ENCODE results near the gene PARVG.

The PARVG gene

DNA sequence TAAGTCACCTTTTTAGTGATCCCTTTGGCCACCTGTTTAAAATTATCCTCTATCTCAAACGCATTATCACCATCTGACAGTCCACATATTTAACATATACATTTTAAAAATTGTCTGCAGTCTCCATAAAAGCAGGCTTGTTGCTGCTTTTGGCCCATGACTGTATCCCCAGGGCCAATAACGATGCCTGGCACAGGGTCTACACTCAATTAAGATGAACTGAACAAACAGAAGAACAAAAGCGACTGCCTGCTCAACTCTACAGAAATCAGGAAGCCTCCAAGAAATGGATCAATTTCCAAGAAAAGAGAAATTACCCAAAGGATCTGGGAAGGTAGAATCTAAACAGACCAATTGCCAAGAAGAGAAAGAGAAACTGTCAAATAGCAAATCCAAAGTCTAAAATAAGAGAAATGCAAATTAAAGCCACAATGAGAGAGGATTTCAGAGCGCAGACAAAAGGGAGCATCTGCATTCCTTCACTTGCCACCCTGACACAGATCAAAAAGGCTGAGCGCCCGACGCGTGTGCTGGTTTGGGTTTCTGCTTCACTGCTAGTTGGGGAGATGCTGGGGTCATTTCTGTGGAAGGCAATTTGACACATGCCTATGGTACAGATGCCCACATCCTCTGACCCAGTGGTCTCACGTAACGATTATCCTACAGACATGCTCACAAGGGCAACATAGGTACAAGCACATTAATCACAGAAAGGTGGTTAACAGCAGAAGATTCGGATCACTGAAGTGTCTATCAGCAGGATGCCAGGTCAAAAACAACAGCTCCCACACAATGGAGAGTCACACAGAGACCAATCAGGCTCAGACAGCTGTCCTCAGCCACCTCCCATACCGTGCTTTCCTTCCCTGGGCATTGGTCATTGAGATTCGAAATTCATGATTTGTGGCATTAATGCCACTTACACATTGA, 76.1 kb downstream of the PARVG start:
- Histone ChIP-seq H3K27me3 (ENCODE audit: insufficient read depth, low read depth, severe bottlenecking) (no peaks in the 10 kb centered on the region), H3K9me3 (ENCODE audit: severe bottlenecking) (no peaks in the 10 kb centered on the region), H3K36me3 (no peaks in the 10 kb centered on the region), H3K4me3 (ENCODE audit: low read depth, low read length) (no peak overlapping the region), H3K27ac (no peak overlapping the region)
- TF ChIP-seq CTCF (IDR thresholded peaks at IDR 0.05; ENCODE audit: low read depth, low read length): no peak
- no peak for DNase-seq
